HepG2 (cell line): Measurements from ENCODE around the gene PYGO2. TPM values are rescaled to one million over a fixed set of nuclear protein-coding genes. Genes with fewer than 3 reads are reported as not detected.

Source experiments
- ARNT2 ChIP-seq: sonication (generic); formaldehyde crosslinking; IDR thresholded peaks from 2 replicates; pipeline ENCODE4 v1.8.0; 2022; ENCODE audit warnings: mild to moderate bottlenecking, low read depth, missing genetic modification reagents, moderate library complexity
- BORCS8-MEF2B ChIP-seq: sonication (generic); formaldehyde crosslinking; IDR thresholded peaks from 2 replicates; pipeline ENCODE4 v1.8.0; 2022; ENCODE audit warnings: mild to moderate bottlenecking, missing genetic modification reagents
- CENPX ChIP-seq: sonication (generic); formaldehyde crosslinking; IDR thresholded peaks from 2 replicates; pipeline ENCODE4 v1.9.0; 2021; ENCODE audit warnings: mild to moderate bottlenecking, missing genetic modification reagents, moderate library complexity
- ETS1 ChIP-seq: sonication (generic); formaldehyde crosslinking; IDR thresholded peaks from 2 replicates; pipeline ENCODE4 v1.4.0; 2020; ENCODE audit warnings: missing genetic modification reagents
- GABPB1 ChIP-seq: IDR thresholded peaks from 2 replicates; pipeline ENCODE4 v1.6.1; 2016; ENCODE audit warnings: mild to moderate bottlenecking, missing genetic modification reagents, moderate library complexity, missing compliant biosample characterization
- GLI4 ChIP-seq: sonication (generic); formaldehyde crosslinking; IDR thresholded peaks from 2 replicates; pipeline ENCODE4 v1.5.1; 2020; ENCODE audit warnings: missing genetic modification reagents, mild to moderate bottlenecking, moderate library complexity, borderline replicate concordance
- GZF1 ChIP-seq: sonication (generic); formaldehyde crosslinking; IDR thresholded peaks from 2 replicates; pipeline ENCODE4 v1.5.1; 2020; ENCODE audit warnings: mild to moderate bottlenecking, missing genetic modification reagents
- HIVEP1 ChIP-seq: sonication (generic); formaldehyde crosslinking; IDR thresholded peaks from 2 replicates; pipeline ENCODE4 v1.4.0; 2020; ENCODE audit warnings: mild to moderate bottlenecking, missing genetic modification reagents
- HOXA7 ChIP-seq: sonication (generic); formaldehyde crosslinking; IDR thresholded peaks from 2 replicates; pipeline ENCODE4 v1.8.1; 2022; ENCODE audit warnings: mild to moderate bottlenecking, missing genetic modification reagents, moderate library complexity
- IRF2 ChIP-seq: IDR thresholded peaks from 2 replicates; pipeline ENCODE4 v1.6.1; 2018; ENCODE audit warnings: missing genetic modification reagents, missing compliant biosample characterization
- KDM1A ChIP-seq: IDR thresholded peaks from 2 replicates; pipeline ENCODE4 v1.6.1; 2016; ENCODE audit warnings: missing compliant biosample characterization
- MTA1 ChIP-seq: sonication (generic); formaldehyde crosslinking; IDR thresholded peaks from 2 replicates; pipeline ENCODE4 v1.4.0; 2020; ENCODE audit warnings: missing genetic modification reagents, mild to moderate bottlenecking, borderline replicate concordance
- NFIC ChIP-seq: IDR thresholded peaks from 2 replicates; pipeline ENCODE4 v1.6.1; 2012; ENCODE audit warnings: mild to moderate bottlenecking, low read length, inconsistent platforms
- RAD21 ChIP-seq: fragments of 450-650 bp; formaldehyde crosslinking; IDR thresholded peaks from 2 replicates; pipeline ENCODE4 v1.5.0; 2020; ENCODE audit warnings: mild to moderate bottlenecking
- RAD51 ChIP-seq: fragments of 450-650 bp; IDR thresholded peaks from 2 replicates; pipeline ENCODE4 v1.6.1; 2016; ENCODE audit warnings: borderline replicate concordance
- RFX5 ChIP-seq: IDR thresholded peaks from 2 replicates; pipeline ENCODE4 v1.6.1; 2011; ENCODE audit warnings: low read depth, low read length, improper control_type of control experiment
- SIN3A ChIP-seq: IDR thresholded peaks from 2 replicates; pipeline ENCODE4 v1.6.1; 2011; ENCODE audit warnings: low read depth, mild to moderate bottlenecking, control low read depth, low read length, borderline replicate concordance
- SMYD3 ChIP-seq: sonication (generic); formaldehyde crosslinking; IDR thresholded peaks from 2 replicates; pipeline ENCODE4 v1.8.1; 2023; ENCODE audit warnings: mild to moderate bottlenecking, missing genetic modification reagents
- SP5 ChIP-seq: IDR thresholded peaks from 2 replicates; pipeline ENCODE4 v1.6.1; 2016; ENCODE audit warnings: low read depth, borderline replicate concordance
- TBL1XR1 ChIP-seq: fragments of 150-350 bp; IDR thresholded peaks from 2 replicates; pipeline ENCODE4 v1.6.1; 2014; ENCODE audit warnings: borderline replicate concordance, low read length; ENCODE audit not compliant: partially characterized antibody
- ZFP41 ChIP-seq: sonication (generic); formaldehyde crosslinking; IDR thresholded peaks from 2 replicates; pipeline ENCODE4 v1.4.0; 2020; ENCODE audit warnings: mild to moderate bottlenecking, missing genetic modification reagents, borderline replicate concordance
- ZNF101 ChIP-seq: sonication (generic); formaldehyde crosslinking; IDR thresholded peaks from 2 replicates; pipeline ENCODE4 v1.4.0; 2020; ENCODE audit warnings: mild to moderate bottlenecking, low read depth, missing genetic modification reagents, borderline replicate concordance
- ZNF235 ChIP-seq: sonication (generic); formaldehyde crosslinking; IDR thresholded peaks from 2 replicates; pipeline ENCODE4 v1.8.1; 2023; ENCODE audit warnings: mild to moderate bottlenecking, missing genetic modification reagents, borderline replicate concordance
- ZNF329 ChIP-seq: sonication (generic); formaldehyde crosslinking; IDR thresholded peaks from 2 replicates; pipeline ENCODE4 v1.9.0; 2021; ENCODE audit warnings: low read depth, mild to moderate bottlenecking, missing genetic modification reagents
- ZNF501 ChIP-seq: sonication (generic); formaldehyde crosslinking; IDR thresholded peaks from 2 replicates; pipeline ENCODE4 v1.5.1; 2020; ENCODE audit warnings: mild to moderate bottlenecking, moderate library complexity, missing genetic modification reagents
- ZNF552 ChIP-seq: sonication (generic); formaldehyde crosslinking; IDR thresholded peaks from 2 replicates; pipeline ENCODE4 v1.9.0; 2022; ENCODE audit warnings: missing genetic modification reagents, mild to moderate bottlenecking, borderline replicate concordance
- ZNF737 ChIP-seq: sonication (generic); formaldehyde crosslinking; IDR thresholded peaks from 2 replicates; pipeline ENCODE4 v1.5.0; 2020; ENCODE audit warnings: missing genetic modification reagents, mild to moderate bottlenecking, borderline replicate concordance
- ZNF740 ChIP-seq: sonication (generic); formaldehyde crosslinking; IDR thresholded peaks from 2 replicates; pipeline ENCODE4 v1.4.0; 2020; ENCODE audit warnings: missing genetic modification reagents
- ZNF75D ChIP-seq: sonication (generic); formaldehyde crosslinking; IDR thresholded peaks from 2 replicates; pipeline ENCODE4 v1.8.1; 2023; ENCODE audit warnings: missing genetic modification reagents, mild to moderate bottlenecking, borderline replicate concordance
- ZNF761 ChIP-seq: sonication (generic); formaldehyde crosslinking; conservative IDR thresholded peaks from 2 replicates; pipeline ENCODE4 v1.4.0; 2020; ENCODE audit warnings: mild to moderate bottlenecking, missing genetic modification reagents
- ZNF784 ChIP-seq: sonication (generic); formaldehyde crosslinking; IDR thresholded peaks from 2 replicates; pipeline ENCODE4 v1.5.1; 2020; ENCODE audit warnings: missing genetic modification reagents, mild to moderate bottlenecking, borderline replicate concordance
- polyA plus RNA-seq, 8 experiments: library from polyadenylated mRNA; depleted of rRNA in 3 of 8; stranded (reverse) in 7 of 8; unstranded in 1 of 8; fragments of >200 nt; fragmentation: Illumina TruSeq in 4 of 8; extraction: Trizol in 4 of 8; gene quantifications; 2 replicates each; pipeline versions ENCODE4 v1.2.1 to v1.2.3, GENCODE V29; 2011 to 2016; ENCODE audit warnings: low read depth in 4 of 8, missing spikeins in 1 of 8, mixed read lengths in 1 of 8; ENCODE audit not compliant: insufficient read depth in 1 of 8
- total RNA-seq, 5 experiments: library from RNA; depleted of rRNA; stranded (reverse); fragments of >200 nt; fragmentation: Illumina TruSeq; extraction: Trizol; gene quantifications; 2 replicates each; pipeline ENCODE4 v1.2.3, GENCODE V29; 2016; ENCODE audit warnings: low read depth in 1 of 5

PYGO2 gene
- total and polyA plus RNA-seq, 2 of the 13 experiments (the other 11 are each of a cell fraction or from before 2014, with no cell fraction given) = 20.3 to 21.8 TPM

GRCh38 chr1:155002464-155003226 lies 41.1 kb upstream of the PYGO2 start, which contains the start of gene ZBTB7B (continued):
- TF ChIP-seq ZNF235 (CRISPR knock-in tag) (peak; percentile 2; the same call in 1 of the 2 replicates), ARNT2 (no peak), CENPX (no peak), RAD21 (CRISPR knock-in tag) (no peak), GLI4 (CRISPR knock-in tag) (no peak), ZNF329 (CRISPR knock-in tag) (no peak), GZF1 (CRISPR knock-in tag) (no peak), ZNF737 (CRISPR knock-in tag) (no peak), HOXA7 (CRISPR knock-in tag) (no peak), RFX5 (no peak), ZNF75D (CRISPR knock-in tag) (no peak), ZNF784 (CRISPR knock-in tag) (no peak), ETS1 (no peak), ZNF761 (CRISPR knock-in tag) (no peak), MTA1 (no peak), KDM1A (CRISPR knock-in tag) (no peak), RAD51 (no peak), BORCS8-MEF2B (no peak), GABPB1 (CRISPR knock-in tag) (no peak), ZNF740 (CRISPR knock-in tag) (peak; percentile 27), ZNF101 (CRISPR knock-in tag) (no peak), ZNF552 (CRISPR knock-in tag) (no peak), IRF2 (no peak), NFIC (no peak), HIVEP1 (CRISPR knock-in tag) (no peak), SIN3A (peak; percentile 43; the same call in 1 of the 2 replicates), ZNF501 (no peak), TBL1XR1 (no peak), SMYD3 (CRISPR knock-in tag) (no peak), ZFP41 (no peak), SP5 (CRISPR knock-in tag) (no peak)
